GM19023 (cell line): ENCODE measurements around the gene INPP5D.
"Not testable (repeated sequence)": the region's sequence is repeated elsewhere in the genome, so short reads cannot be mapped to it uniquely, and the experiment has no call there.

ENCODE experiments used
- ATAC-seq: cut with Tn5 transposase; IDR thresholded peaks from one replicate; pipeline ENCODE4 v1.9.1; 2021; ENCODE audit warnings: mild to moderate bottlenecking, moderate library complexity; ENCODE audit not compliant: unreplicated experiment

Gene INPP5D

GRCh38 chr2:233115741-233116140, 55.6 kb downstream of the INPP5D start:
- no peak for ATAC-seq

GRCh38 chr2:233116946-233117345, 56.8 kb downstream of the INPP5D start:
- no peak for ATAC-seq

- ATAC-seq: no peak
Measured at GRCh38 chr2:233117351-233117750, 57.2 kb downstream of the INPP5D start.

GRCh38 chr2:233117811-233118647, 57.9 kb downstream of the INPP5D start:
- ATAC-seq: no peak

GRCh38 chr2:233118648-233119000, 58.5 kb downstream of the INPP5D start:
- ATAC-seq: no peak

GRCh38 chr2:233119123-233119522, 59.0 kb downstream of the INPP5D start:
- ATAC-seq: no peak

GRCh38 chr2:233119806-233120205, 59.7 kb downstream of the INPP5D start:
- ATAC-seq: no peak

- no peak for ATAC-seq
Measured at GRCh38 chr2:233120459-233120858, 60.3 kb downstream of the INPP5D start.

- ATAC-seq: no peak
Measured at GRCh38 chr2:233121856-233122255, 61.7 kb downstream of the INPP5D start.

GRCh38 chr2:233122541-233122940, 62.4 kb downstream of the INPP5D start:
- no peak for ATAC-seq

- not testable (repeated sequence) for ATAC-seq
Measured at GRCh38 chr2:233123576-233123975, 63.4 kb downstream of the INPP5D start.

GRCh38 chr2:233124421-233125080, 64.4 kb downstream of the INPP5D start:
- ATAC-seq: peak; percentile 80

GRCh38 chr2:233125455-233126065, 65.4 kb downstream of the INPP5D start:
- ATAC-seq: no peak

- no peak for ATAC-seq
Measured at GRCh38 chr2:233129351-233129978, 69.3 kb downstream of the INPP5D start.

- no peak for ATAC-seq
Measured at GRCh38 chr2:233130024-233130423, 69.9 kb downstream of the INPP5D start.

- ATAC-seq: no peak
Measured at GRCh38 chr2:233130481-233131020, 70.4 kb downstream of the INPP5D start.

- no peak for ATAC-seq
Measured at GRCh38 chr2:233131936-233132720, 72.0 kb downstream of the INPP5D start.

GRCh38 chr2:233133239-233133638, 73.1 kb downstream of the INPP5D start:
- no peak for ATAC-seq

GRCh38 chr2:233135421-233135820, 75.3 kb downstream of the INPP5D start:
- ATAC-seq: no peak

GRCh38 chr2:233137040-233137439, 76.9 kb downstream of the INPP5D start:
- no peak for ATAC-seq
